NCI-H526 treated with DMSO at 0.1 percent for 48 hours (cell line): ENCODE results near the gene SP140L.
A peak's percentile ranks its signal among the peaks of the same experiment; 100 is the strongest.
"Not testable (repeated sequence)": the region's sequence is repeated elsewhere in the genome, so short reads cannot be mapped to it uniquely, and the experiment has no call there.

Source experiments
- DNase-seq: peaks from one replicate; lab custom pipeline; 2025; lab: John Stamatoyannopoulos, UW

The SP140L gene

DNA sequence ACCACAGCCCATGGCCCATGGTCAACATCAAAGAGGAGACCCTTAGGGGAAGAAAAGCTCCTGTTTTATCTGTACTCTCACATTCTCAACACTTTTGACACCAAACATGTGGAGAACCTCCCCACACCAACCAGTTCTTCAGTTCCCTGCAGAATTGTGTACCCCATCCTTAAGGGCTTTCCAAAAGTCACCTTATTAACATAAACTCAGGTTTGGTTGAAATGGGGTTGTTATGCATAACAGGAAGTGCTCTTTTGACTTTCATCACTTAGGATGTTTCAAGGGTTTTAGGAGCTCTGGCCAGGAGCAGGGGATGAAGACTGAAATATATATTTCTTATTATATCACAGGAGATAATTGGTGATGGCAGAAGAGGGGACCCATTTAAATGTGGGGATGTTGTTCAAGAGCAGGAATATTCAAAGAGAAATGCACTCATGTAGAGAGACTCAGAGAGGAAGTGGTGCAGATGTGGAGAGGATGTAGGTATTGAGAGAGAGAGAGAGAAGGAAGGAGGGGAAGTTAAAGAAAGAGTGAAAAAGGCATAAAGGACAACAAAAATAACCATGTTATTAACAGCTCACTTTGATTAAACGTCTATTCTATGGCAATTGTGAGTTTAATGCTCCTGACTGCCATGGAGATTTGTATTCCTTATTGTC is 35.2 kb downstream of the SP140L start:
- no peak for DNase-seq

DNA sequence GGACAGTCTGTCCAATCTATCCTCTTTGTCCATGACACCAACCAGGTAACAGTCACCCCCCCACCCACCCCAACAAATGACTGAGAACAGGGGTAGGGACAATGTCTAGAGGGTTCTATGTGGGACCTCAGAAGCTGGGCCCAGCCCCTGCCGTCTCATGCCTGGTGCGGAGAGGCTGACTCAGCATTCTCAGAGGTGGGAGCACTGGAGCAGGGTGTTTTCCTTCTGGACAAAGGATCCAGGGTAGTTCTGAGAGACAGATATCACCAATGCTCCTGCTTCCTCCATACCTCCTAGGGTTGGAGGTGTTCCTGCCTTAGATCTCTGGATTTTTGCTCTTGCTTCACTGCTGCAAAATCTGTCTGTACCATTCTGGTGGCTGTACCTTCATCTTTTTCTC is 55.1 kb downstream of the SP140L start:
- no peak for DNase-seq

DNA sequence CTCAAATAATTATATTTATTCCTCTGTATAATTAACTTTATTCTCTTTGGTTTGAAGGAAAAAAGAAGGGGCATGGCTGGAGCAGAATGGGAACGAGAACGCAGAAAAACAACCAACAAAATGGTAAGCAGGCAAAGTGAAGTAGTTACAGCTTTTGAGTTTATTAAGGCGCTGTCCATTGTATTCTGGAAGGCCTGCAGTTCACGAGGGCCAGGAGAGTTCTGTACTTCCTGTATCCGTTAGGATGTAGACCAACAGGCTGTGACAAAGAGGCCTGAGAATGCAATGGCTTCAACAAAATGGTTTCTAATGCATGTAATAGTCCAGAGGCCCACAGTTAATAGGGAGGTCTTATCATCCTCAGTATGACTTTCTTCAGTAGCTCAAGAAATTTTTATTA is 56.5 kb downstream of the SP140L start:
- no peak for DNase-seq

DNA sequence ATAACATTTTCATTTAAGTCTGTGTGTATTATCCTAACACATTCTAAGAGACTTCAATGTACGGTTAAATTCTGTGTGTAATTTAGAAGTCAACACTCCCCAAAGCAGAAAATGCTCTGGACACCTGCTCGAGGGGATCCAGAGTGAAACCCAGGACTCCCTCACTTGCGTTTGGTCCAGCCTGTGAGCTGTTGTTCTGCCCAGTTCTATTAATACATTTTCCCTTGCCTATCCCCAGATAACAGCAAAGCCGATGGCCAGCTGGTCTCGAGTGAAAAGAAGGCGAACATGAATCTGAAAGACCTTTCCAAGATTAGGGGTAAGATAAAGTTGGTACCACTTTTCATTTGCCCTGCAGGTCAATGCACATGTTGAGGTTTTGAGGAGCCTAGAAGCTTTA is 58.0 kb downstream of the SP140L start:
- no peak for DNase-seq

DNA sequence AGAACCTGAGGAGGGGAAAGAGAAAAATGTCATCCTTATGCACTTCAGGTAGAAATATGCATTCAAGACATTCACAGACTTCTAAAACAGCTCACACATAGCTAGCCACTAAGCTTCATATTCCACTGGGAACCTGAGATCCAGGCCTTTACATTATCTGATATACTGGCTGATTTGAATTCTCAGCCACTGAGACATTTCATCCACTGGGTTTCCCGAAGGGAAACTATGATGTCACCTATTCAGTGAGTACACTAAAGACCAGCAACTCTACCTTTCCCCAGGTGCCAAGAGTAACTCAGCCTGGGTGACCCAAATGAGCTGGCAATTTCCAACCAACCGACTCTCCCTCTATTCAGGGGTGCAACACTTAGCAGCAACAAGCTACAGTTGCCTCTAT is 67.3 kb downstream of the SP140L start:
- no peak for DNase-seq

DNA sequence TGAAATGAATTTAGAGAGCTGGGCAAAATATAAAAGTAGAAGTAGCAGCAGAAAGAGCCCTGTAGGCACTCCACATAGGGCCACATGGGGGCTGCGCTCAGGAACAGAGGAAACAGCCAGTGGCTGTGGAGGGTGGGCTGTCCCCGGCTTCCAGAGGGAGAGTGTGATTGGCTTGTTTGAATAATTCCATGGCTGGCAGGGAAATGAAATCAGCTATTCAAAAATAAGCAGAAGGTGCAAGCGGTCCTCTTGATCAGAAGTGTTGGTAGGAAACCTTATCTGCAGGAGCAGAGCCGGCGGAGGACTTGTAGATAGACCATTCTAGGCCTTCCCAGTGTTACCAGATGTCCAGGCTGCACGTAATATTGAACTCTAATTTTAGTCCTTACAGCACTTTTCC is 71.7 kb downstream of the SP140L start:
- DNase-seq = not testable (repeated sequence)

DNA sequence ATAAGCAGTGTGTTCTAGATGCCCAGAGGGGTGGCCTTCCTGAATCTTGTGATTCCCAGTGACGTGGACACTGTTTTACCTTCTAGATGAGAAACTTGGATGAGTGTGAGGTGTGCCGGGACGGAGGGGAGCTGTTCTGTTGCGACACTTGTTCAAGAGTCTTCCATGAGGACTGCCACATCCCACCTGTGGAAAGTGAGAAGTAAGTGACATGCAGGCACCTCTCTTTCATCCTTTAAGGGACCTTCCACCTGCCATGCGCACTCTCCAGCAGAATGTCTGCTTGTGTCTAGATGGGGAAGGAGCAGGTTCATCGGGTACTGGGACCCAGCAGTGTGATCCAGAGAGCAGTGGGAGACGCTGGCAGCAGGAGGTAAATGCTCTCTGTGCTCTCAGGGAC is 73.0 kb downstream of the SP140L start:
- no peak for DNase-seq

DNA sequence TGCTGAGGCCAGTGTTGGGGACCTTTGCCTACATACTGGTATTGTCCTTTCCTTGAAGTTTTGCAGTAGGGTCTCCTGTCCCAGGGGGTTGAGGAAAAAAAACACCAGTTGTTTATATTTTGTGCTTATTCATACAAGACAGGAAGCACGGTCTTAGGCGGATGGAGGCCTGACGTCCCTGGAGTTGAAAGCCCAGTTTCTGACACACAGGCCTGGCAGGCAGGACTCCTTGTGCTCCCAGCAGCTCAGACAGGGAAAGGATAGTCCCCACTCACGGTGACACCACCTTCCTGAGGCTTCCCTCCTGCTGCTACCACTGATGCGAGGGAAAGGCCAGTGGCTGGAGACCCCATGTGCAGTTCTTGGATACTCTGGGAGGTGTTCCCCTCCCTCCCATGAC is 73.5 kb downstream of the SP140L start:
- no peak for DNase-seq

DNA sequence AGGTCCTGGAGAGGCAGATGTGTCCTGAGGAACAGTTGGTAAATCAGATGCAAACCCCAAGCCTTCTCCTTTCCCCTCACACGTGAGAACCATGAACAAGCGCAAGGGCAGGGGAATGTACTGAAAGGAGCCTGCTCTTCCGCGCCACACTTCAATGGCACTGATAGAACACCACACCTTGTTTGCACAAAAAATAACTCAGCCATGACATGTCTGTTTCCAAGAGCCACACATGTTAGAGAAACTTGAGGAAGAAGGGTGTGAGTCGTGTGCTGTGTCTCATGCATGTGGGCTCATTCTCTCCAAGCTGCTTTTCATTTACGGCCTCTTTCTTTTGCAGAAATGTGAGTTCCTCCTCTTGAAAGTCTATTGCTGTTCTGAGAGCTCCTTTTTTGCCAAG is 74.0 kb downstream of the SP140L start:
- not testable (repeated sequence) for DNase-seq

DNA sequence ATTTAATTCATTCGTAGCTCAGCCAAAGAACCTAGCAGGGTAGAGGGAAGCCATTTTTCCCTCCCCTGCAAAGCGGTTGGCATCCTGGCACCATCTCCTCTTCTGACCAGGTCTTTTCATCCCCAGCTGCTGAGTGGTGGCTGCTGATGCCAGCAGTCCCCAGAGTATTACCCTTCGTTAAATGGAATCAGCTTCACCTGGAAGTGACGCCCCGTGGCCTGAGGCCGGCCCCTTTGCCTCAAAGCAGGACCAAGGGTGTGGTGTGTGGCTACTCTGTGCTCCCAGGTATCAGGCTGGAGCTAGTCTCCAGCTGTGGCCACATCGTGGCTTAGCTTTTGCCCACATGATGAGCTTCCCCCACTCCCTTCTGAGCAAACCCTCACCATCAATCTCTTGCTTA is 76.8 kb downstream of the SP140L start:
- DNase-seq = no peak

DNA sequence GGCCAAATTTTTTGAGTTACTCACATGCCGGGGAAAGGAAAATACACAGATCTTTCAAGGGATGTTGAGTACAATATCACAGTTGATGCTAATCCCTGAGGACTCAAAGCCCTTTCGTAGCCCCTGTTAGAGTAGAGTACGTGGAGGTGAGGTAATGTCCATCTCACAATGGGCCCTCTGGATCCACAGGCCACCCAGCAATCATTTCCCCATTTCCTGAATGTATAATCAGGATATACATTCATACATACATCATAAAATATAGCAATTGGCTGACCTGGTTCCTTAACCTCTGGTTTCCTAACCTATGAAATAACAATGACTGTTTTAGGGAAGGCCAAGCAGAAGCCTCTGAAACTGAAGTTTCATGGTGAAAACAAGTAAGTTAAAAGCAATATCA is 78.8 kb downstream of the SP140L start:
- DNase-seq = no peak

DNA sequence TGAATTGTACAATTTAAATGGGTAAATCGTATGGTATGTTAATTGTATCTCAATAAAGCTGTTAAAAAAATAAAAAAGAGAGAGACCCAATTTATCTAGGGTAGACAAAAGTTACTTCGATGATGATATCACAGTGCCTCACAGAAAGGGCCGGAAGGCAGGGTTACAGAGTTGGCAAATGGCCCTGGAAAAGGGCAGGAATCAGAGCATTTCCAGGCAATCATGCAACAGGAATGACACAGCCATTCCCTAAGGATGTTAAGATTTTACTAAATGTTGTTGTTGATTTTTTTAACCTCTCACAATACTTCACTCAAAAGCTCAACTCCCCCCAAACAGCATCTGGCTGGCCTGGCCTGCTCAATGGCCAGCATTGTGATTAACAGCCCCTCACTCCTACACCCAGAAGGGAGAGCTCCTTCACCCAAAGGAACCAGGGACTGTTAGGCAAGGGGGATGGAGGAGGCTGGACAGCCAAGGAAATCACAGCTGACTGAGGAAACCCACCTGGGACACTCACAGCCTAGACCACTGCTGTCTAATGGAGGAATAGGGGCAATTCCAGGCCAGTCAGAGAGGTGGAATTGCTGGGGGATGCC is 81.3 kb downstream of the SP140L start:
- no peak for DNase-seq

DNA sequence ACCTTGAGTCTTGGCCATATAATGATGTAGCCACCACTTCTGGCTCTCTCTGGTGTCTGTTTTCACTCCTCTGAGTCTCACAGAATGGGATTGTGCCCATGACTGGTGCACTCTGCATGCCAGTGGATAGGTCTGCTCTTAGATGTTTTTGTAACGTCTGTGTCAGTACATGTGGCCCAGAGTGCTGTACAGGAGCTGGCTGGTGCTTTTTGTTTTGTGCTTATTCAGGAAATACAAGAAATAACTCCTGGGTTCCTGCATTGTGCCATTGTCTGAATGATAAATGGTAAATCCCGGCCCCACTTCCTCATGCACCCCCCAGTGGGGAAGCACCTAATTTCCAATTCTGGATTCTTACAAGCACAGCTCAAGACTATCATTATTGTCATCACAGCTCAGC is 82.3 kb downstream of the SP140L start:
- DNase-seq = not testable (repeated sequence)

DNA sequence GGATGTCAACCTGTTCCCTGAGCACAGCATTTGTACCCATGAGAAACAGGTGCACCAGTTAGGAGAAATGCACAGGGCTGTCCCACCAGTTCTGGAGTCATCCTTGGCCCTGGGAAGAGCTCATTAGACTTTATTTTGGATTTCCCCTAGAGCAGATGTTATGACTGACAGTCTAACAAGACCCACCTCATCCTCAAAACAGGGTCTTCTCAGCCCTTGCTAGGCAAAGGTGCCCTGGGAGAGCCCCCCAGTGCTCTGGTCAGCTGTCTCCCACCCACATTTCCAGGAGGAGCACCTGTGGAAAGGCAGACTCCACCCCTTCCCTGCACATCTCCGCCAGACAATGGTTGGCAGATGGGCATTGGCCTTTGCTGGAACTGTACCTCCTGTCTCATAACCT is 83.3 kb downstream of the SP140L start:
- no peak for DNase-seq

DNA sequence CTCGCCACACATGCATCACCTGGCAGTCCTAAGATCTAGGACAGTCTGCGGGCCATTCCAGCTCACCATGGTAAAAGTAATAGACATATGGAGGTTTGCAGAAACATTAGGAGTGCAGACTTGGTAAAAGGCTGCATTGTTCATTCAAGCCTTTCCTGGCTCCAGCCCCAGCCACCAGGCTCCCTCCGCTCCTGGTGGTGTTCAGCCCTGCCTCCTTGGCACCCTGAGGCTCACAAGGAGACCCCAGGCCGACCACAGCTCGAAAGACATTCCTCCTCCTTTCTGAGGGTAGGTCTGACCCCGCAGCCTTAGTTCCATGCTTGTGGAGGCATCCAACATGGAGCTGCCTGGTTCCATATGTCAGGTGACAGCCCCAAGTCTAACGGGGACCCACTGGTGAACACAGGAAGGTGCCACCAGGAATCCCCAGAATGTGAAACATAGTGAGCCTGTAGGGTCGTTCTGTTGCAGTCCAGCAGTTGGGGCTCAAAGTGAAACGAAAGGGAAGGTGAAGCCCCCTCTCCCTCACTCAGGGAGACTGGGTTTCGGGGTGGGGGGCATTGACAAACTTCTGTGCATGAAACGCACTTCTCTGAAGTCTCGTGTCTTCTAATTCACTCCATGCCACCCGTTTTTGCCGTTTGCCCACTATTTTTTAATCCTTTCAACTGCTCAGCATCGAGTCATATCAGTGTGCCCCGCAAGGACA is 84.0 kb downstream of the SP140L start:
- no peak for DNase-seq

DNA sequence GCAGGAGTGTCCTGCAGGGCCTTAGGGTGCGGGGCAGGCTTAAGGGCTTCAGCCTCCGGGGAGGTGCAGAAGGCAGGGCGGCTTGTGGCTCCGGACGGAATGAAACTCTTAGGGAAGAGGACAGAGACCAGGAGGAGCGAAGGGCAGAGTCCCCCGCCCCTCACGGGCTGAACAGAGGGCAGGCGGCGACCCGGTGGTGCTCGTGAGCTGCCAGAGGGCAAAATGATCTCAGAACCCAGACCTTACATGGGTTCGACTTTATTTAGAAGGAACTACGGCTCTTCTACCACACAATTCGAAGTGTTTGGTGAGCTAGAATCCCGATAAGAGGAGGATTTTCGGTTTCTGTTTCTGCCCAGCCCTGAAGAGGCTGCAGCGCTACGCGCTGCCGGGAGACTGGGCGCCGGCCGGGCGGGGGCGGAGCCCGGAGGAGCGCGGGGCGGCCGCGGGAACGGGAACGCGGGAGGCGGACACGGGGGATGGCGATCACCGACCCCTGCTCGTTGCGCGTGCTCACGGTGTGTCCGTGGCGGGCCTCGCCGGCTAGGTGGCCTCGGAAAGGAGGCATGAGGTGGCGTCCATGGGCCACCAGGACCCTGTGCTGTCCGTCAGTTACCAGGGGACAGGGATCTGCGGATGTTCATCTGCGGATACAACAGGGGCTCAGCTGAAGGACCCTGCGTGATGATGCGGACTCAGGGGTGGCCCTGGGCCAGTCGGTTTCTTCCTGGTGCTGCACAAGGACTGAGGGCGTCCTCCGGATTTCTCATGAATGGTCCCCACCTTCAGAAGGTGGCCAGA is 84.8 kb downstream of the SP140L start:
- peak; percentile 19 for DNase-seq

DNA sequence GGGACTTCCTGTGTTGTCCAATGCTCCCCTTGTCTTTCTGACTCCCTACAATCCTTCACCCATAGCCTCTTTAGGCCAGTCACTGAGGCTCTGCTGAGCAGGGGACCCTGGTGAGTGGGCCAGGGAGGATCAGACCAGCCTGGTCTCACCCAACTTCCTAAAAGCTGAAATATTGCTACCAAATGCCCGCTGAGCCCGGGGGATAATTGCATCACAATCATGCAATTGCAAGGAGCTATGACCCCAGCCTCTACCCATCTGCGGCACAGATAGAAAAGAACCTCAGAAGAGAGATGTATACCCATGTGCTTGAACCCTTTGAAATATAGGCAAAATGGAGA is 85.3 kb downstream of the SP140L start:
- DNase-seq = no peak

DNA sequence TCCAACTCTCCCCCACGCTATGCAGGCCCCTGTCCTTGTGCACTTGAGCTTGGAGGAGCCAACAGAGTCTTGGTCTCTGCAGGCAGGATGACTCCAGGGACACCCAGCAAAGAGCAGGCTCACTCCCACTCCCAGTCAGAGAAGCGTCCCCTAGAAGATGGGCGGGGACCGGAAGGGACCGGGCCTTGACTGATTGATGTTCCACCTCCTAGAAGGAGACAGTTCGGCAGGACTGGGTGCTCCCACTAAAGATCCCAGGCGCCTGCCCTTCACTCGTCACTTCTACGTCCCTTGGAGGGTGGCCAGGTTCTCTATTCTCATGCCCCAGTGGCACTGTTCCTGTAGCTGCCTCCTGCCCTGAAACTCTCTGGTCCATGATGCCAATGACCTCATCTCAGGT is 85.9 kb downstream of the SP140L start:
- no peak for DNase-seq

DNA sequence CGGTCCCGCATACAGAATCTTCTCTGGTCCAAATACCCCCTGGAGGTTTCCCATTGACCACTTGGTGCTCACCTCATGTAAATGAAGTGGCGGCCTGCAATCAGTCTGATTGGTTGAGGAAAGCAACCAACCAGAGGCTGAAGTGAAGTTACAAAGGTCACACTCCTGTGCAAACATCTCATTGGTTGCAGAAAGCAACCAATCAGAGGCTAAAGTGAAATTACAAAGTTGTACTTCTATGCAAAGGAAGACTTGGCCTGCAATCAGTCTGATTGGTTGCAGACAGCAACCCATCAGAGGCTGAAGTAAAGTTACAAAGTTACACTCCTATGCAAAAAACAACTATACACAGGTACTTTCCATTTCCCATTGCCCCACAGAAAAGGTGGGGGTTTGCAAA is 86.5 kb downstream of the SP140L start:
- DNase-seq = no peak

DNA sequence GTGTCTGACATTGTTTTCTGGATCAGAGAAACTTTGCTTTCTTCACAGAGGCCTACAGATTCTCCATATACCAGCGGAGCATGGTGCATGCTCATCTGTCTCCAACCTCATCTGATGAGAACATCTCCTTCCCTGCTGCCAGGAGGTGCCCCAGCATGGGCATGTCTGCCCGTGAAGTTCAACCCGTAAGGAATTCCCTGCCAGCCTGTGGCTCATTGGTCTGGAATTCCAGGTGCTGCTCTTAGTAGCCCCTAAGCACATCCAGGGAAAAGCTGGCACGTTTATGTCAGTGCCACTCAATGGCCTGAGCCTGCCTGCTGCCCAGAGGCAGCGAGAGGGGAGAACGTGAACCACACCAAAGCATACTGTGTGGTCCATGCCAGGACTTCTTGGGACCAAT is 87.3 kb downstream of the SP140L start:
- DNase-seq = no peak

DNA sequence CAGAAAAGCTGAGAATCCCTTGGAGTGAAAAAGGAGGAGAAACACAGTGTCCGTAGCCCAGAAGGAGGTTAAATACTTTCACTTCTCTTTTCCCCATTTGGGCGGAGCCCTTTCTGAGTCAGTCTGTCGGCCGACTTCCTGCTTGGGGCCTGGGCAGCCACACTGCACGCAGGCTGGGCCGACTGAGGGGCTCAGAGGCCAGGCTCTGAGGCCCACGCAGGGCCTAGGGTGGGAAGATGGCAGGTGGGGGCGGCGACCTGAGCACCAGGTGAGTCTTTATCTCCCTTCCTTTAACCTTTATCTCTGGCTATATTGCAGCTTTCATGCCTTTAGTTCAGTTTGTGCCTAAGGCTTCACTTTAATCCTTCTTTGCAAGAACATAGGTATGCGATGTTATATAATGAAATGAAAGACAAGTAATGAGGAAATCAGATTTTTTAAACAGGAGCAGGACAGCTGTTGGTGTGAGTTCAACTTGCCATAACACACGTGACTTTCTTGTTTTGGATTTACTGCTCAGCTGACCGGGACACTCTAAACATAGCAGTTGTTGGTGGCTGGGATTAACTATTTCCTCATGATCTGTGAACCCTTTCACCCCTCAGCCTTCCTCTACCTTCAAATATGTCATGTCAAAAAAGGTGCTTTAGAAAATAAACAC is 89.2 kb downstream of the SP140L start, which contains the start of gene SP100:
SP100 (plus strand) TSS at position 141 of the 661 bp plus-strand sequence; CDS start at position 237, 96 bp downstream.
- DNase-seq = no peak

DNA sequence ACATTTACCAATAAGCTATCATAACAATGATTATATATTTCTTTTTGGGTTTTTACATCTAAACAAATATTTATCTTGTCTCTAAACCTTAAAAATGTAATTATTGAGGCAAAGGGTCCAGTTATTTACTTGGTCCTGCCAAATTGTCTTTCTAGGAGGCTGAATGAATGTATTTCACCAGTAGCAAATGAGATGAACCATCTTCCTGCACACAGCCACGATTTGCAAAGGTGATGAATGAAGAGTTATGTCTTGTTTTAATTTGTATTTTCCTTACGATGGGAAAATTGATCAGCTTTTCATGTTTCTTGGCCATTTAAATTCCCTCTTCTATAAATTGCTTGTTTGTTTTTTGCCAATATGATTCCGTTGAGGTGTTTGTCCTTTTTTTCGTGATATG is 90.4 kb downstream of the SP140L start:
- no peak for DNase-seq
